GM19351 (cell line): ENCODE data around the gene EPHB1.

ENCODE experiments used
- ATAC-seq: cut with Tn5 transposase; IDR thresholded peaks from one replicate; pipeline ENCODE4 v1.9.1; 2021; ENCODE audit warnings: mild to moderate bottlenecking, moderate library complexity; ENCODE audit not compliant: unreplicated experiment

Gene EPHB1

GRCh38 chr3:135141672-135142071, 346.6 kb downstream of the EPHB1 start:
- no peak for ATAC-seq

GRCh38 chr3:135142530-135142929, 347.5 kb downstream of the EPHB1 start:
- no peak for ATAC-seq

GRCh38 chr3:135143474-135143873, 348.4 kb downstream of the EPHB1 start:
- no peak for ATAC-seq

GRCh38 chr3:135145581-135145980, 350.5 kb downstream of the EPHB1 start:
- no peak for ATAC-seq

GRCh38 chr3:135147657-135148056, 352.6 kb downstream of the EPHB1 start:
- ATAC-seq, result no peak

GRCh38 chr3:135148398-135149020, 353.4 kb downstream of the EPHB1 start:
- ATAC-seq, result no peak

GRCh38 chr3:135149707-135150681, 354.9 kb downstream of the EPHB1 start:
- ATAC-seq, result no peak

GRCh38 chr3:135154186-135154585, 359.1 kb downstream of the EPHB1 start:
- ATAC-seq, result no peak

- ATAC-seq, result no peak
Measured at GRCh38 chr3:135155228-135155627, 360.2 kb downstream of the EPHB1 start.

GRCh38 chr3:135155791-135156190, 360.7 kb downstream of the EPHB1 start:
- no peak for ATAC-seq

GRCh38 chr3:135157045-135157740, 362.1 kb downstream of the EPHB1 start:
- ATAC-seq, result no peak

GRCh38 chr3:135158520-135158919, 363.5 kb downstream of the EPHB1 start:
- ATAC-seq, result no peak

- no peak for ATAC-seq
Measured at GRCh38 chr3:135159681-135160247, 364.7 kb downstream of the EPHB1 start.

- ATAC-seq, result no peak
Measured at GRCh38 chr3:135161425-135161824, 366.4 kb downstream of the EPHB1 start.

- no peak for ATAC-seq
Measured at GRCh38 chr3:135163701-135164100, 368.6 kb downstream of the EPHB1 start.

- no peak for ATAC-seq
Measured at GRCh38 chr3:135165260-135165659, 370.2 kb downstream of the EPHB1 start.

- no peak for ATAC-seq
Measured at GRCh38 chr3:135166266-135166825, 371.3 kb downstream of the EPHB1 start.

- ATAC-seq, result no peak
Measured at GRCh38 chr3:135168822-135169221, 373.8 kb downstream of the EPHB1 start.

- no peak for ATAC-seq
Measured at GRCh38 chr3:135169651-135170050, 374.6 kb downstream of the EPHB1 start.

- no peak for ATAC-seq
Measured at GRCh38 chr3:135170732-135171131, 375.7 kb downstream of the EPHB1 start.
